ENCODE results near the gene FIP1L1.

DNA sequence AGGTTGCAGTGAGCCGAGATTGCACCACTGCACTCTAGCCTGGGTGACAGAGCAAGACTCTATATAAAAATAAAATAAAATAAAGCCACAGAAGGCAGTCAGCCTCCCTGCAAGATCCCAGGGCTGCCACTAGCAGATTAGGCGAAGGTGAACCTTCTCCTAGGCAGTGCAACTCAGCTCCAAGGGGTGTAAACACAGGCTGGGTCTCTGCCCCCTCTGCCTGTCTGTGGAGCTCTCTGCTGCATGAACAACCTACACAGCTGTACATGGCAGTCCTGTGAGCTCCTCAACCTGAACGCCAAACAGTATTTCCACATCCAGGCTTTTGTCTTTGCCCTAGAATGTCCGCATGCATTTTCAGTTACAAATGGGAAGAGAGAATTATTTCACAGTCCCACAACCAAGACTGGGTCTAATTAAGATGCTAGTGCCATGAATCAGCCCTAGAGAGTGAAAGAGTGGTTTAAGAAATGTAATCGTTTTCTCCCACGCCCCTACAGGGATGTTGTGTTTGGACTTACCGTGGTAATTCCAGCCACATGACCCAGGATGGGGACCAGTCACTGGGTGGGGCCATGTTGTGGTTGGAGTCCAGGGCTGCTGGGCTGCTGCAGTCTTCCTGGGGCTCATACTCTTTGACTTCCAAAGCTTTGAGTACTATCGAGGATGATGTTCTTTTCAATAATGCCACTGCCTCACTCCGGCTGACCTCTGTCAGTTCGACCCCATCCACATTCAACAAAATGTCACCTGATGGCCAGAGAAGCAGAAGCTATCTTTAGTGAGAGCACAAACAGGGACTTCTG is 99.0 kb downstream of the FIP1L1 start:
- TF ChIP-seq, protein P1, sequence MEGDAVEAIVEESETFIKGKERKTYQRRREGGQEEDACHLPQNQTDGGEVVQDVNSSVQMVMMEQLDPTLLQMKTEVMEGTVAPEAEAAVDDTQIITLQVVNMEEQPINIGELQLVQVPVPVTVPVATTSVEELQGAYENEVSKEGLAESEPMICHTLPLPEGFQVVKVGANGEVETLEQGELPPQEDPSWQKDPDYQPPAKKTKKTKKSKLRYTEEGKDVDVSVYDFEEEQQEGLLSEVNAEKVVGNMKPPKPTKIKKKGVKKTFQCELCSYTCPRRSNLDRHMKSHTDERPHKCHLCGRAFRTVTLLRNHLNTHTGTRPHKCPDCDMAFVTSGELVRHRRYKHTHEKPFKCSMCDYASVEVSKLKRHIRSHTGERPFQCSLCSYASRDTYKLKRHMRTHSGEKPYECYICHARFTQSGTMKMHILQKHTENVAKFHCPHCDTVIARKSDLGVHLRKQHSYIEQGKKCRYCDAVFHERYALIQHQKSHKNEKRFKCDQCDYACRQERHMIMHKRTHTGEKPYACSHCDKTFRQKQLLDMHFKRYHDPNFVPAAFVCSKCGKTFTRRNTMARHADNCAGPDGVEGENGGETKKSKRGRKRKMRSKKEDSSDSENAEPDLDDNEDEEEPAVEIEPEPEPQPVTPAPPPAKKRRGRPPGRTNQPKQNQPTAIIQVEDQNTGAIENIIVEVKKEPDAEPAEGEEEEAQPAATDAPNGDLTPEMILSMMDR (IDR thresholded peaks at IDR 0.05; ENCODE audit: low read length): no peak
- no peak for TF ChIP-seq EZH2 (IDR thresholded peaks at IDR 0.05; ENCODE audit: borderline replicate concordance, low read length)

All from OCI-LY1 (cell line).